Measurements from ENCODE around the gene CYSTM1.

GRCh38 chr5:140147460-140147859, 27.5 kb upstream of the CYSTM1 start:
- TF ChIP-seq POLR2A (IDR thresholded peaks at IDR 0.05) = no peak
- TF ChIP-seq CTCF (IDR thresholded peaks at IDR 0.05) = no peak
